ENCODE measurements around the gene SRMS. TPM values are rescaled to one million over a fixed set of nuclear protein-coding genes. Genes with fewer than 3 reads are reported as not detected.

The SRMS gene
- total RNA-seq, 1 donor from 2014 or later = not detected

DNA sequence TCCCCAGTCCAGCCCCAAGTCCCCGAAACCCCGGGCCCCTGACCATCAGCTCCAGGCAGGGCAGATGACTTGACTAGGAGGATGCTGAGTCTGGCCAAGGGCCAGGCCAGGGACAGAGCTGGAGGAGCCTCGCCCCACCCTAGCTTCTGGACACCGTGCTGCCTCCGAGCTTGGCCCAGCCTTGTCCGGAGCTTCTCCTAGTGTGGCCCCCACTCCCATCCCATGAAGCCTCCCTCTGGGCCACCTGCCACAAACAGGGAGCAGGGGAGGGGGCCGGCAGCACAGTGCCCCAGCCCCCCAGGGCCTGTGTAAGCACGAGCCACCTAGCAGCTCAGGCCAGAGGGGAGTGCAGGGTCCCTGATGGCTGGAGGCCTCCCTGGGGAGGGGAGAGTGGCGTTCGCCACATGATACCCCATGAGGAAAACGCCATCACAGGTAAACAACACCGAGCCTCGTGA is 54.0 kb downstream of the SRMS start:
- peaks cover 7% of the 10 kb centered on the region for H3K9me3 Mint-ChIP-seq
- H3K4me3 Mint-ChIP-seq = no peak overlapping the region
- Histone ChIP-seq H3K79me2 (ENCODE audit: low read depth) (no peaks in the 10 kb centered on the region), H3F3A (ENCODE audit: low read depth) (no peaks in the 10 kb centered on the region), H3K27ac (no peak overlapping the region), H3K4me3 (no peak overlapping the region), H3K27me3 (peaks cover 65% of the 10 kb centered on the region), H3K4me1 (peaks cover 3% of the 10 kb centered on the region), H4K20me1 (ENCODE audit: low read depth) (peaks cover 24% of the 10 kb centered on the region), H2AFZ (replicated peaks) (no peak overlapping the region), H3K9ac (no peak overlapping the region), H3K36me3 (no peaks in the 10 kb centered on the region), H3K9me3 (ENCODE audit: low read depth) (no peaks in the 10 kb centered on the region), H3K4me2 (no peak overlapping the region)
- H3K27ac Mint-ChIP-seq = no peak overlapping the region
- H3K4me1 Mint-ChIP-seq = peaks cover 8% of the 10 kb centered on the region
- H3K36me3 Mint-ChIP-seq = peaks cover 3% of the 10 kb centered on the region
- no peak for DNase-seq (ENCODE audit: low spot score)
- TF ChIP-seq EZH2phosphoT487 (IDR thresholded peaks at IDR 0.05) = no peak
- H3K27me3 Mint-ChIP-seq (ENCODE audit: insufficient read depth, low read depth) = peaks cover 37% of the 10 kb centered on the region

DNA sequence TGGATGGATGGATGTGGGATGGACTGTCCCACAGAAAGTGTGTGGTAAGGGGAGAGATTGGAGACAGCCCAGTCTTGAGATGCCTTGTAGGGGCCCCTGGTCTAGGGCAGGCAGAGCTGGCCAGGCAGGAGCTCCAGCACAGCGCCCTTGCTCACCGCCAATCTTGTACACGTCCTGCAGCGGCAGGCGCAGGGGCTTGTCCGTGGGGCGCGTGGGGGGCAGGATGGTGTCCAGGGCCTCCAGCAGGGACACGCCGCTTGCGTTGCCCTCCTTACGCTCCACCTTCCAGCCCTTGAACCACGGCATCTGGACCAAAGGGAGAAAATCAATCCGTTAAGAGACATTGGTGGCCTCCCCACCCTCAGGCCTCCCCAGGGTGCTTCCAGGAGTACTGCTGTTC is 54.6 kb downstream of the SRMS start:
- H3K4me1 Mint-ChIP-seq = peaks cover 8% of the 10 kb centered on the region
- H3K27ac Mint-ChIP-seq = no peak overlapping the region
- peaks cover 65% of the 10 kb centered on the region for H3K27me3 ChIP-seq
- H3K9me3 ChIP-seq (ENCODE audit: low read depth) = no peaks in the 10 kb centered on the region
- H3K4me1 ChIP-seq = peaks cover 7% of the 10 kb centered on the region
- no peak for TF ChIP-seq CTCF (IDR thresholded peaks at IDR 0.05)
- no peak for TF ChIP-seq EZH2 (IDR thresholded peaks at IDR 0.05)
- TF ChIP-seq EZH2phosphoT487 (IDR thresholded peaks at IDR 0.05) = no peak
- peaks cover 3% of the 10 kb centered on the region for H3K36me3 Mint-ChIP-seq
- H3K79me2 ChIP-seq (ENCODE audit: low read depth) = no peaks in the 10 kb centered on the region
- peaks cover 35% of the 10 kb centered on the region for H3K27me3 Mint-ChIP-seq (ENCODE audit: insufficient read depth, low read depth)
- no peak for DNase-seq (ENCODE audit: low spot score)
- peaks cover 7% of the 10 kb centered on the region for H3K9me3 Mint-ChIP-seq
- H3K4me2 ChIP-seq = no peak overlapping the region
- H4K20me1 ChIP-seq (ENCODE audit: low read depth) = peaks cover 27% of the 10 kb centered on the region
- H3K36me3 ChIP-seq = no peaks in the 10 kb centered on the region
- no peak overlapping the region for H3K4me3 ChIP-seq
- H2AFZ ChIP-seq (replicated peaks) = no peak overlapping the region
- no peak overlapping the region for H3K9ac ChIP-seq
- no peak overlapping the region for H3K4me3 Mint-ChIP-seq
- no peaks in the 10 kb centered on the region for H3F3A ChIP-seq (ENCODE audit: low read depth)
- H3K27ac ChIP-seq = no peak overlapping the region

- no peaks in the 10 kb centered on the region for H3K79me2 ChIP-seq (ENCODE audit: low read depth)
- TF ChIP-seq EZH2 (IDR thresholded peaks at IDR 0.05) = no peak
- TF ChIP-seq EZH2phosphoT487 (IDR thresholded peaks at IDR 0.05) = no peak
- TF ChIP-seq CTCF (IDR thresholded peaks at IDR 0.05) = no peak
- Mint-ChIP-seq H3K4me1 (peaks cover 8% of the 10 kb centered on the region), H3K36me3 (peaks cover 3% of the 10 kb centered on the region), H3K4me3 (no peak overlapping the region), H3K27ac (no peak overlapping the region), H3K9me3 (peaks cover 7% of the 10 kb centered on the region), H3K27me3 (ENCODE audit: insufficient read depth, low read depth) (peaks cover 33% of the 10 kb centered on the region)
- no peak overlapping the region for H2AFZ ChIP-seq (replicated peaks)
- H3K27ac ChIP-seq = no peak overlapping the region
- H3K36me3 ChIP-seq = no peaks in the 10 kb centered on the region
- H3K9me3 ChIP-seq (ENCODE audit: low read depth) = no peaks in the 10 kb centered on the region
- no peaks in the 10 kb centered on the region for H3F3A ChIP-seq (ENCODE audit: low read depth)
- no peak overlapping the region for H3K4me2 ChIP-seq
- H3K4me3 ChIP-seq = no peak overlapping the region
- H3K9ac ChIP-seq = no peak overlapping the region
- H3K4me1 ChIP-seq = peaks cover 7% of the 10 kb centered on the region
- peaks cover 65% of the 10 kb centered on the region for H3K27me3 ChIP-seq
- no peak for DNase-seq (ENCODE audit: low spot score)
- peaks cover 26% of the 10 kb centered on the region for H4K20me1 ChIP-seq (ENCODE audit: low read depth)
Observed at GRCh38 chr20:63492518-63492917, 55.0 kb downstream of the SRMS start.

GRCh38 chr20:63491635-63492230 is 55.8 kb downstream of the SRMS start:
- H3K4me3 ChIP-seq = no peak overlapping the region
- H3K27ac ChIP-seq = no peak overlapping the region
- H3K27me3 ChIP-seq = peaks cover 65% of the 10 kb centered on the region
- no peak overlapping the region for H3K4me3 Mint-ChIP-seq
- H3K4me1 Mint-ChIP-seq = peaks cover 4% of the 10 kb centered on the region
- H3K9me3 ChIP-seq (ENCODE audit: low read depth) = no peaks in the 10 kb centered on the region
- H3K36me3 ChIP-seq = no peaks in the 10 kb centered on the region
- H3K4me2 ChIP-seq = no peak overlapping the region
- peaks cover 3% of the 10 kb centered on the region for H3K36me3 Mint-ChIP-seq
- H4K20me1 ChIP-seq (ENCODE audit: low read depth) = peaks cover 22% of the 10 kb centered on the region
- no peaks in the 10 kb centered on the region for H3K79me2 ChIP-seq (ENCODE audit: low read depth)
- H3K4me1 ChIP-seq = peaks cover 7% of the 10 kb centered on the region
- H3K9ac ChIP-seq = no peak overlapping the region
- H3F3A ChIP-seq (ENCODE audit: low read depth) = no peaks in the 10 kb centered on the region
- H2AFZ ChIP-seq (replicated peaks) = no peak overlapping the region
- TF ChIP-seq CTCF (IDR thresholded peaks at IDR 0.05) (no peak), EZH2phosphoT487 (IDR thresholded peaks at IDR 0.05) (no peak), EZH2 (IDR thresholded peaks at IDR 0.05) (no peak)
- H3K27ac Mint-ChIP-seq = no peak overlapping the region
- H3K9me3 Mint-ChIP-seq = peaks cover 7% of the 10 kb centered on the region
- no peak for DNase-seq (ENCODE audit: low spot score)
- peaks cover 27% of the 10 kb centered on the region for H3K27me3 Mint-ChIP-seq (ENCODE audit: insufficient read depth, low read depth)

Measured in neural progenitor cell (in vitro differentiated cells).